GM19324 (cell line): ENCODE measurements around the gene KCNH1.
"Not testable (repeated sequence)": the region's sequence is repeated elsewhere in the genome, so short reads cannot be mapped to it uniquely, and the experiment has no call there.

Experiments
- ATAC-seq: cut with Tn5 transposase; IDR thresholded peaks from one replicate; pipeline ENCODE4 v1.9.1; 2021; ENCODE audit warnings: mild to moderate bottlenecking, moderate library complexity; ENCODE audit not compliant: unreplicated experiment, low FRiP score

KCNH1 gene

GRCh38 chr1:211013346-211014240 lies 120.4 kb downstream of the KCNH1 start:
- ATAC-seq, result no peak

- ATAC-seq, result not testable (repeated sequence)
Observed at GRCh38 chr1:211011128-211011527, 122.8 kb downstream of the KCNH1 start.

GRCh38 chr1:211009944-211010343 lies 124.0 kb downstream of the KCNH1 start:
- ATAC-seq, result no peak

- ATAC-seq, result no peak
Observed at GRCh38 chr1:211007830-211008229, 126.1 kb downstream of the KCNH1 start.

GRCh38 chr1:210995931-210996330 lies 138.0 kb downstream of the KCNH1 start:
- ATAC-seq, result not testable (repeated sequence)

GRCh38 chr1:210992837-210993236 lies 141.1 kb downstream of the KCNH1 start:
- ATAC-seq, result no peak

GRCh38 chr1:210989905-210990304 lies 144.0 kb downstream of the KCNH1 start:
- no peak for ATAC-seq

GRCh38 chr1:210981490-210981889 lies 152.5 kb downstream of the KCNH1 start:
- no peak for ATAC-seq

- no peak for ATAC-seq
Observed at GRCh38 chr1:210980082-210980481, 153.9 kb downstream of the KCNH1 start.

GRCh38 chr1:210978974-210979354 lies 155.0 kb downstream of the KCNH1 start:
- ATAC-seq, result no peak

- ATAC-seq, result no peak
Observed at GRCh38 chr1:210978316-210978973, 155.5 kb downstream of the KCNH1 start.

- ATAC-seq, result no peak
Observed at GRCh38 chr1:210951279-210951678, 182.7 kb downstream of the KCNH1 start.

- ATAC-seq, result not testable (repeated sequence)
Observed at GRCh38 chr1:210949940-210950546, 183.9 kb downstream of the KCNH1 start.

GRCh38 chr1:210949489-210949888 lies 184.5 kb downstream of the KCNH1 start:
- no peak for ATAC-seq

GRCh38 chr1:210949039-210949438 lies 184.9 kb downstream of the KCNH1 start:
- no peak for ATAC-seq

GRCh38 chr1:210944252-210944651 lies 189.7 kb downstream of the KCNH1 start:
- no peak for ATAC-seq

GRCh38 chr1:210942513-210942912 lies 191.4 kb downstream of the KCNH1 start:
- no peak for ATAC-seq

- ATAC-seq, result no peak
Observed at GRCh38 chr1:210940081-210940617, 193.8 kb downstream of the KCNH1 start.

GRCh38 chr1:210938416-210938925 lies 195.5 kb downstream of the KCNH1 start:
- no peak for ATAC-seq

- no peak for ATAC-seq
Observed at GRCh38 chr1:210937846-210938245, 196.1 kb downstream of the KCNH1 start.

GRCh38 chr1:210935905-210936304 lies 198.0 kb downstream of the KCNH1 start:
- no peak for ATAC-seq
